ENCODE measurements around the gene TCL1B.
"Not testable (repeated sequence)": the region's sequence is repeated elsewhere in the genome, so short reads cannot be mapped to it uniquely, and the experiment has no call there.

The TCL1B gene

DNA sequence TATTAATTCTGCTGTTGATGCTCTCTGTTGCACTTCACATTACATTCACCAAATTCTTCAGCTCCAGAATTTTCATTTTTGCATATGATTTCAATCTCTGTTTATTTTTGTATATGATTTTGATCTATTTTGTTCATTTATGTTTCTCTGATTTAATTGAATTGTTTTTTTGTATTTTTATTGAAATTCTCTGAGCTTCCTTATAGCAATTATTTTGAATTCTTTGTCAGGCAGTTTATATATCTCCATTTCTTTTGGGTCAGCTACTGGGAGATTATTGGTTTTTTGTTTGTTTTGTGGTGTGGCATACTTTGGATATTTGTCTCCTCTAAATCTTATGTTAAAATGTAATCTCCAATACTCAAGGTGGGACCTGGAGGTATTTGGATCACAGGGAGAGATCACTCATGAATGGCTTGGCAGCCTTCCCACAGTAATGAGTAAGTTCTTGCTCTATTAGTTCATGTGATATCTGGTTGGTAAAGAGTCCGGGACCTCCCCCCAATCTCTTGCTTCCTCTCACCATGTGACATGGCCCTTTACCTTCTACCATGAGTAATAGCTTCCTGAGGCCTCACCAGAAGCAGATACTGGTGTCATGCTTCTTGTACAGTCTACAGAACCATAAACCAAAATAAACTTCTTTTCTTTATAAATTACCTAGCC lies 36.4 kb downstream of the TCL1B start:
- TF ChIP-seq, protein P1, sequence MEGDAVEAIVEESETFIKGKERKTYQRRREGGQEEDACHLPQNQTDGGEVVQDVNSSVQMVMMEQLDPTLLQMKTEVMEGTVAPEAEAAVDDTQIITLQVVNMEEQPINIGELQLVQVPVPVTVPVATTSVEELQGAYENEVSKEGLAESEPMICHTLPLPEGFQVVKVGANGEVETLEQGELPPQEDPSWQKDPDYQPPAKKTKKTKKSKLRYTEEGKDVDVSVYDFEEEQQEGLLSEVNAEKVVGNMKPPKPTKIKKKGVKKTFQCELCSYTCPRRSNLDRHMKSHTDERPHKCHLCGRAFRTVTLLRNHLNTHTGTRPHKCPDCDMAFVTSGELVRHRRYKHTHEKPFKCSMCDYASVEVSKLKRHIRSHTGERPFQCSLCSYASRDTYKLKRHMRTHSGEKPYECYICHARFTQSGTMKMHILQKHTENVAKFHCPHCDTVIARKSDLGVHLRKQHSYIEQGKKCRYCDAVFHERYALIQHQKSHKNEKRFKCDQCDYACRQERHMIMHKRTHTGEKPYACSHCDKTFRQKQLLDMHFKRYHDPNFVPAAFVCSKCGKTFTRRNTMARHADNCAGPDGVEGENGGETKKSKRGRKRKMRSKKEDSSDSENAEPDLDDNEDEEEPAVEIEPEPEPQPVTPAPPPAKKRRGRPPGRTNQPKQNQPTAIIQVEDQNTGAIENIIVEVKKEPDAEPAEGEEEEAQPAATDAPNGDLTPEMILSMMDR (IDR thresholded peaks at IDR 0.05; ENCODE audit: low read depth, low read length): no peak
- H3K36me3 ChIP-seq: no peaks in the 10 kb centered on the region
- DNase-seq: no peak

DNA sequence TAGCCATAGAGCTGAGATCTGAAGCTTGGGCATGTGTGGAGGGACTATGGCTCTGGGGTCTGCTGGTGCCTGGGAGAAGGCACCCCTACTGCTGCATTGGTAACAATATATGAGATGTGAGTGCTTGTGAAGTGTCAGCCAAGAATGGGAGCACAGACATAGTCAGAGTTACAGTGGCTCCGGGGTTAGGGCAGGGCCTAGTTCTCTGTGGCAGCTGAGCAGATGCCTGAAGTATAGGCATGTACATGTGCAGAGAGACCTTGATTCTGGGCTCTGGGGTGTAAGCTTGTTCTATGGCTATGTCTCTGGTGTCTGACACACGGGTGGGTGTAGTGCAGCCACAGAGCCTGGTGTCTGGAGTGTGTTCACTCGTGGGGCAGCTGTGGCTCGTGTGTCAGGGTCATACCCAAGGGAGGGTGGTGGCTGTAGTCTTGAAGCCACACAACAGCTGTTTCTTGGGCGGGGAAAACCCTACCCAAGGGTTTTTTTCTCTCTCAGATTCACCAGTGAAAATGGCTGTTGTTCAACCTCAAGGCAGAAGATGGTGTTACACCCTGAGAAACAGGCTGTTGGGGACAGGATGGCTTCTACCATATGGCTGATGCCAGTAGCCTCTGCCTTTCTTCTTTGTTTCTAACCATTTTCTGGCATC lies 39.6 kb downstream of the TCL1B start:
- H3K4me1 ChIP-seq: no peaks in the 10 kb centered on the region
- TF ChIP-seq, protein P1 (IDR thresholded peaks at IDR 0.05; ENCODE audit: low read depth, low read length): no peak
- no peaks in the 10 kb centered on the region for H3K9me3 ChIP-seq
- no peak overlapping the region for H3K4me3 ChIP-seq (ENCODE audit: low read depth, low read length)
- peaks cover 19% of the 10 kb centered on the region for H3K27me3 ChIP-seq
- no peak for DNase-seq
- H3K36me3 ChIP-seq: no peaks in the 10 kb centered on the region

More for the DNA sequence above, 36.4 kb downstream of the TCL1B start:
- Histone ChIP-seq H3K4me3 (ENCODE audit: low read depth, low read length) (no peak overlapping the region), H3K27me3 (peaks cover 21% of the 10 kb centered on the region), H3K4me1 (no peaks in the 10 kb centered on the region), H3K9me3 (no peaks in the 10 kb centered on the region)

DNA sequence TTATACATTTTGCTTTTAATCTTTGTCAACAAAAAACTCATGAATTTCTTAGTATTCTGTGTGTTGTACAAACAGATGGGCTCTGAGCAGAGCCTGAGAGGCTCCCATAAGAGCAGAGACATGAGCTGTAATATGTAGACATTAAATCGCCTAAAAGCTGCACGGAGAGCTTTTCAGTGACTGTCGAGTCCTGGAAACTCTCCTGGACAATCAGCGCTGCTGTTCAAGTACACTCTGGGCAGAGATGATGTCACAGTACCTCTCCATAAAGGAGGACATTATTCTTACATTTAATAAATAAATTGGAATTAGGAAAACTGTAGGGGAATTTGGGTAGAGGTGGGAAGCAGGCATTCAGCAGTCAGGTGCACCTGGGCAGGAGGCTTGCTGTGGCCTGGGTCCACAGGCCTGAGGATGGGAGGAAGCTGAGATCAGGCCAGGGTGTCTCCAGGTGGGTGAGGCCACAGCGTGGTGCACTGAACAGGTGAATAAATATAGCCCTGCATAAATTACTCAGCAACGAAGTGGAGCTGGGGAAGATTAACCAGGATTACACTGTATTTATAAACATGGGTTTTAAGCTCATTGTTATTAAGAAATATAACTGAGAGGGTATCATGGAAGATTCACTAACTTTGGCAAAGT lies 41.0 kb downstream of the TCL1B start:
- H3K9me3 ChIP-seq: no peaks in the 10 kb centered on the region
- H3K36me3 ChIP-seq: no peaks in the 10 kb centered on the region
- DNase-seq: no peak
- peaks cover 23% of the 10 kb centered on the region for H3K27me3 ChIP-seq
- TF ChIP-seq, protein P1 (IDR thresholded peaks at IDR 0.05; ENCODE audit: low read depth, low read length): no peak
- H3K4me1 ChIP-seq: no peaks in the 10 kb centered on the region
- H3K4me3 ChIP-seq (ENCODE audit: low read depth, low read length): no peak overlapping the region

DNA sequence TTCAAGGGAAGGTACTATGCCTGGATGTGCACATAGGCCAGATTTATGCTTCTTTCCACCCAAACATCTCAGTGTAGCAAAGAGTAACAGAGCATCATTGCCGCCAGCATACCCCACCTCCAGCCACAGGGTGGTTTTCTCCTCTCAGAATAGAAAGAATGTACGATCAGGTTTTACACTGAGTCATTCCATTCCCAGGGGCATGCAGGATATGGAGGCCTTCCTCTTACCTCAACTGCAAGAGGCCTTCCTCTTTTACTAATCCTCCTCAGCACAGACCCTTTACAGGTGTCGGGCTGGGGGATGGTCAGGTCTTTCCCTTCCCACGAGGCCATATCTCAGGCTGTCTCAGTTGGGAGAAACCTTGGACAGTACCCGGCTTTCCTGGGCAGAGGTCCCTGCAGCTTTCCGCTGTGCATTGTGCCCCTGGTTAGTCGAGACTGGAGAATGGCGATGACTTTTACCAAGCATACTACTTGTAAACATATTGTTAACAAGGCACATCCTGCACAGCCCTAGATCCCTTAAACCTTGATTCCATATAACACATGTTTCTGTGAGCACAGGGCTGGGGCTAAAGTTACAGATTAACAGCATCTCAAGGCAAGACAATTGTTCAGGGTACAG lies 43.3 kb downstream of the TCL1B start:
- DNase-seq; H3K4me1 ChIP-seq; H3K36me3 ChIP-seq; H3K9me3 ChIP-seq; H3K4me3 ChIP-seq (ENCODE audit: low read depth, low read length): not testable (repeated sequence)
- H3K27me3 ChIP-seq: peaks cover 23% of the 10 kb centered on the region

DNA sequence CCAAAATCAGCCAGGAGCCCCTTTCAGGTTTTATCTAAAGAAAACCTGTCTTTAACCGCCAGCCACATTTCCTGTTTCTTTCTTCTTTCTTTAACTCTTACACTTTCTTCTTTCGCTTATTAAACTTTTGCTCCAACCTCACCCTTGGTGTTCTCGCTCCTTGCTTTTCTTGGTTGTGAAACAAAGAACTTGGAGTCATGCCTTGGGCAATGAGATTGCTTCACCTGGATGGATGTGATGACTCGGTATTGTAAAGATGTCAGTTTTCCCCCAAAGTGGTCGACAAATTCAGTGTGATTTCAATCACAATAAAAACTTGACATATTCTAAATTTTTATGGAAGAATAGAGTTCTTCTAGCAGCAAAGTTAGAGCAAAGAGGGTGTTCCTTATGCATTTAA lies 43.9 kb downstream of the TCL1B start:
- no peaks in the 10 kb centered on the region for H3K9me3 ChIP-seq
- H3K4me3 ChIP-seq (ENCODE audit: low read depth, low read length): no peak overlapping the region
- H3K36me3 ChIP-seq: no peaks in the 10 kb centered on the region
- TF ChIP-seq, protein P1 (IDR thresholded peaks at IDR 0.05; ENCODE audit: low read depth, low read length): no peak
- DNase-seq: no peak
- H3K4me1 ChIP-seq: no peaks in the 10 kb centered on the region
- H3K27me3 ChIP-seq: peaks cover 23% of the 10 kb centered on the region

DNA sequence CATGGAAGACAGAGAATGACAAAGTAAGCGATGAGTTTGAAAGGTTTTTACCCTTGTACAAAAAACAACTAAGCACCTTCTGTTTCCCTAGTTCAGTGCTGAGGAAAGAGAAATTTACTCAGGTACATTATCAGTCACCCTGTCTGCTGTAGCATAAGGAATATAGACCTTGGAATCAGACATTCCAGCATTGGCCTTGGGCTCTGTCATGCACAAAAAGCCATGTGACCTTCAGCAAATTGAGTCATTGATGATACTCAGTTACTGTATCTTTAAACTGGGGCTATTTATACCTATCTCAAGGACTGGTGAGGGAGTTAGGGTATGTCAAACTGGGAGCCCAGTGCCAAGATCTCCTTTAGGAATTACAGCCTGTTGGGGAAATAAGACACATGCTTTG lies 47.0 kb downstream of the TCL1B start:
- Histone ChIP-seq H3K27me3 (peaks cover 9% of the 10 kb centered on the region), H3K9me3 (no peaks in the 10 kb centered on the region), H3K4me3 (ENCODE audit: low read depth, low read length) (no peak overlapping the region), H3K4me1 (no peaks in the 10 kb centered on the region), H3K36me3 (no peaks in the 10 kb centered on the region)
- DNase-seq: no peak
- TF ChIP-seq, protein P1 (IDR thresholded peaks at IDR 0.05; ENCODE audit: low read depth, low read length): no peak
